ENCODE measurements around the gene FGD5. TPM values are rescaled to one million over a fixed set of nuclear protein-coding genes. Genes with fewer than 3 reads are reported as not detected.

Gene FGD5
- polyA plus RNA-seq, 1 donor (not counting 4 experiments of a cell fraction or from before 2014, with no cell fraction given), result not detected

GRCh38 chr3:14921811-14922705 is 103.3 kb downstream of the FGD5 start:
- H3K9ac ChIP-seq (ENCODE audit: control insufficient read depth, extremely low read depth, insufficient read depth, low read length), result no peak overlapping the region
- TF ChIP-seq, protein P1, sequence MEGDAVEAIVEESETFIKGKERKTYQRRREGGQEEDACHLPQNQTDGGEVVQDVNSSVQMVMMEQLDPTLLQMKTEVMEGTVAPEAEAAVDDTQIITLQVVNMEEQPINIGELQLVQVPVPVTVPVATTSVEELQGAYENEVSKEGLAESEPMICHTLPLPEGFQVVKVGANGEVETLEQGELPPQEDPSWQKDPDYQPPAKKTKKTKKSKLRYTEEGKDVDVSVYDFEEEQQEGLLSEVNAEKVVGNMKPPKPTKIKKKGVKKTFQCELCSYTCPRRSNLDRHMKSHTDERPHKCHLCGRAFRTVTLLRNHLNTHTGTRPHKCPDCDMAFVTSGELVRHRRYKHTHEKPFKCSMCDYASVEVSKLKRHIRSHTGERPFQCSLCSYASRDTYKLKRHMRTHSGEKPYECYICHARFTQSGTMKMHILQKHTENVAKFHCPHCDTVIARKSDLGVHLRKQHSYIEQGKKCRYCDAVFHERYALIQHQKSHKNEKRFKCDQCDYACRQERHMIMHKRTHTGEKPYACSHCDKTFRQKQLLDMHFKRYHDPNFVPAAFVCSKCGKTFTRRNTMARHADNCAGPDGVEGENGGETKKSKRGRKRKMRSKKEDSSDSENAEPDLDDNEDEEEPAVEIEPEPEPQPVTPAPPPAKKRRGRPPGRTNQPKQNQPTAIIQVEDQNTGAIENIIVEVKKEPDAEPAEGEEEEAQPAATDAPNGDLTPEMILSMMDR (optimal IDR thresholded peaks at IDR 0.05 in 1 of 3, IDR thresholded peaks at IDR 0.05 in 1 of 3, conservative IDR thresholded peaks at IDR 0.05 in 1 of 3; ENCODE audit: extremely low read depth in 1 of 3, insufficient read depth in 2 of 3, low read length in 3 of 3), result no peak
- TF ChIP-seq EZH2 (IDR thresholded peaks at IDR 0.05; ENCODE audit: low read length), result no peak

DNA sequence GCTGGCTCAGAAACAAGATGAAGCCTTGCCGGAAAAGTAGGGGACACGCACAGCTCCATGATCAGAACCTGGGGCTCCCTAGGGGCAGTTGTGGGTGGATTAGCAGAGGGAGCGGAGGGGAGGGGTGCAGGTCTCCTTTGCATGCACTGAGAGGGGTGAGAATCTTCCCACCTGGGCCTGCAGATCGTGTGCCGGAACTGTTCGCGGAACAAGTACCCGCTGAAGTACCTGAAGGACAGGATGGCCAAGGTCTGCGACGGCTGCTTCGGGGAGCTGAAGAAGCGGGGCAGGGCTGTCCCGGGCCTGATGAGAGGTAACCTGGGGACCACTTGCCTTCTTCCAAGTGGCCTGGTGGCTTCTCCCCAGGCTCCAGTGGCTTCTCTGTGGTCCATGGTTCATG is 104.1 kb downstream of the FGD5 start:
- no peak for DNase-seq (ENCODE audit: low read depth, low spot score)
- no peak overlapping the region for H3K9ac ChIP-seq (ENCODE audit: control insufficient read depth, extremely low read depth, insufficient read depth, low read length)
- dilution Hi-C loops (cut with MboI; ENCODE audit: extremely low pct_ligation_motif_present, low sequenced_read_pairs), result no loop called here
- no peaks in the 10 kb centered on the region for H3K9me3 ChIP-seq (ENCODE audit: control insufficient read depth, low read depth, low read length)
- no peaks in the 10 kb centered on the region for H4K20me1 ChIP-seq (ENCODE audit: control insufficient read depth, extremely low read depth, insufficient read depth, low read length)
- no peak overlapping the region for H3K4me3 ChIP-seq (ENCODE audit: control insufficient read depth in 2 of 3, extremely low read depth in 1 of 3, insufficient read depth in 2 of 3, low read depth in 1 of 3, low read length in 3 of 3)
- no peaks in the 10 kb centered on the region for H3K79me2 ChIP-seq (ENCODE audit: control insufficient read depth, insufficient read depth, low read length)
- no peak overlapping the region for H3K4me2 ChIP-seq (ENCODE audit: control insufficient read depth, extremely low read depth, insufficient read depth, low read depth, low read length)
- H3K9me1 ChIP-seq (ENCODE audit: control insufficient read depth, extremely low read depth, insufficient read depth, low read length), result no peaks in the 10 kb centered on the region
- TF ChIP-seq EZH2 (IDR thresholded peaks at IDR 0.05; ENCODE audit: low read length), result no peak
- H2AFZ ChIP-seq (ENCODE audit: control insufficient read depth, low read length), result no peak overlapping the region
- H3K27me3 ChIP-seq (ENCODE audit: control insufficient read depth, extremely low read depth, insufficient read depth, low read length), result peaks cover 5% of the 10 kb centered on the region
- H3K27ac ChIP-seq (ENCODE audit: control insufficient read depth, insufficient read depth, low read length), result no peak overlapping the region
- FAIRE-seq, result no peak
- H3K4me1 ChIP-seq (ENCODE audit: control insufficient read depth, extremely low read depth, insufficient read depth, low read length), result peaks cover 2% of the 10 kb centered on the region
- no peaks in the 10 kb centered on the region for H3K36me3 ChIP-seq (ENCODE audit: control insufficient read depth in 2 of 2, extremely low read depth in 1 of 2, insufficient read depth in 2 of 2, low read length in 2 of 2)

More at GRCh38 chr3:14921811-14922705, 103.3 kb downstream of the FGD5 start:
- H3K4me3 ChIP-seq (ENCODE audit: control insufficient read depth in 2 of 3, extremely low read depth in 1 of 3, insufficient read depth in 2 of 3, low read depth in 1 of 3, low read length in 3 of 3), result no peak overlapping the region
- DNase-seq (ENCODE audit: low read depth, low spot score) (no peak), FAIRE-seq (no peak)
- no peaks in the 10 kb centered on the region for H3K79me2 ChIP-seq (ENCODE audit: control insufficient read depth, insufficient read depth, low read length)
- no peak overlapping the region for H3K27ac ChIP-seq (ENCODE audit: control insufficient read depth, insufficient read depth, low read length)
- H4K20me1 ChIP-seq (ENCODE audit: control insufficient read depth, extremely low read depth, insufficient read depth, low read length), result no peaks in the 10 kb centered on the region
- dilution Hi-C loops (cut with MboI; ENCODE audit: extremely low pct_ligation_motif_present, low sequenced_read_pairs), result no loop called here
- H3K4me2 ChIP-seq (ENCODE audit: control insufficient read depth, extremely low read depth, insufficient read depth, low read depth, low read length), result no peak overlapping the region
- H3K36me3 ChIP-seq (ENCODE audit: control insufficient read depth in 2 of 2, extremely low read depth in 1 of 2, insufficient read depth in 2 of 2, low read length in 2 of 2), result no peaks in the 10 kb centered on the region
- H3K9me1 ChIP-seq (ENCODE audit: control insufficient read depth, extremely low read depth, insufficient read depth, low read length), result no peaks in the 10 kb centered on the region
- no peaks in the 10 kb centered on the region for H3K9me3 ChIP-seq (ENCODE audit: control insufficient read depth, low read depth, low read length)
- no peak overlapping the region for H2AFZ ChIP-seq (ENCODE audit: control insufficient read depth, low read length)
- peaks cover 2% of the 10 kb centered on the region for H3K4me1 ChIP-seq (ENCODE audit: control insufficient read depth, extremely low read depth, insufficient read depth, low read length)
- peaks cover 9% of the 10 kb centered on the region for H3K27me3 ChIP-seq (ENCODE audit: control insufficient read depth, extremely low read depth, insufficient read depth, low read length)

Data from keratinocyte (primary cell).